H9 (cell line): ENCODE results near the gene EPM2A. TPM values are rescaled to one million over a fixed set of nuclear protein-coding genes. Genes with fewer than 3 reads are reported as not detected.

Experiments
- DNase-seq: peaks from one replicate; pipeline ENCODE4 v3.0.0-alpha.2; 2017
- H2AFZ ChIP-seq: one replicate; pipeline ENCODE4 v1.6.1; 2013; ENCODE audit warnings: mild to moderate bottlenecking, low read length, control low read depth, moderate library complexity
- H2AK5ac ChIP-seq: 2 replicates; pipeline ENCODE4 v1.6.1; 2013; ENCODE audit warnings: low read length, control low read depth, mixed read lengths; ENCODE audit not compliant: insufficient read length
- H2BK120ac ChIP-seq: one replicate; pipeline ENCODE4 v1.6.1; 2013; ENCODE audit warnings: low read depth, mild to moderate bottlenecking, low read length, control low read depth, inconsistent platforms; ENCODE audit not compliant: poor library complexity, severe bottlenecking
- H2BK12ac ChIP-seq: 2 replicates; pipeline ENCODE4 v1.6.1; 2013; ENCODE audit warnings: low read length, control low read depth, mixed read lengths, low read depth; ENCODE audit not compliant: insufficient read length
- H2BK15ac ChIP-seq: 2 replicates; pipeline ENCODE4 v1.6.1; 2013; ENCODE audit warnings: low read depth, low read length, control low read depth
- H2BK20ac ChIP-seq: one replicate; pipeline ENCODE4 v1.6.1; 2013; ENCODE audit warnings: low read depth, mild to moderate bottlenecking, low read length, control low read depth, inconsistent platforms; ENCODE audit not compliant: poor library complexity, severe bottlenecking
- H2BK5ac ChIP-seq: 2 replicates; pipeline ENCODE4 v1.6.1; 2013; ENCODE audit warnings: low read length, control low read depth, mixed read lengths; ENCODE audit not compliant: insufficient read length
- H3K14ac ChIP-seq: 2 replicates; pipeline ENCODE4 v1.6.1; 2013; ENCODE audit warnings: low read length, control low read depth; ENCODE audit not compliant: insufficient read depth
- H3K18ac ChIP-seq: 2 replicates; pipeline ENCODE4 v1.6.1; 2013; ENCODE audit warnings: low read depth, mild to moderate bottlenecking, mixed read lengths, low read length, control low read depth; ENCODE audit not compliant: insufficient read length
- H3K23ac ChIP-seq: 2 replicates; pipeline ENCODE4 v1.6.1; 2013; ENCODE audit warnings: low read length, control low read depth, mixed read lengths, low read depth; ENCODE audit not compliant: insufficient read length
- H3K23me2 ChIP-seq: 2 replicates; pipeline ENCODE4 v1.6.1; 2013; ENCODE audit warnings: low read depth, mild to moderate bottlenecking, mixed read lengths, low read length, control low read depth; ENCODE audit not compliant: insufficient read length, poor library complexity, severe bottlenecking
- H3K27ac ChIP-seq: 2 replicates; pipeline ENCODE4 v1.5.1; 2013; ENCODE audit warnings: low read length, control low read depth, mixed read lengths, low read depth; ENCODE audit not compliant: insufficient read length
- H3K27me3 ChIP-seq: 2 replicates; pipeline ENCODE4 v1.6.1; 2013; ENCODE audit warnings: low read length, control low read depth, inconsistent platforms; ENCODE audit not compliant: insufficient read depth
- H3K4ac ChIP-seq: 2 replicates; pipeline ENCODE4 v1.6.1; 2013; ENCODE audit warnings: low read depth, mild to moderate bottlenecking, control low read depth, inconsistent platforms, low read length, moderate library complexity
- H3K4me1 ChIP-seq: 2 replicates; pipeline ENCODE4 v1.6.1; 2013; ENCODE audit warnings: low read length, control low read depth, inconsistent platforms; ENCODE audit not compliant: insufficient read depth
- H3K4me2 ChIP-seq: 2 replicates; pipeline ENCODE4 v1.6.1; 2013; ENCODE audit warnings: low read length, control low read depth, mixed read lengths; ENCODE audit not compliant: insufficient read length, insufficient read depth
- H3K56ac ChIP-seq: 2 replicates; pipeline ENCODE4 v1.6.1; 2013; ENCODE audit warnings: low read depth, mild to moderate bottlenecking, mixed read lengths, low read length, control low read depth; ENCODE audit not compliant: insufficient read length
- H3K79me1 ChIP-seq: 2 replicates; pipeline ENCODE4 v1.6.1; 2013; ENCODE audit warnings: low read depth, mild to moderate bottlenecking, moderate library complexity, low read length, control low read depth, inconsistent platforms; ENCODE audit not compliant: insufficient read depth, poor library complexity, severe bottlenecking
- H3K79me2 ChIP-seq: 2 replicates; pipeline ENCODE4 v1.6.1; 2013; ENCODE audit warnings: low read length, control low read depth, inconsistent platforms; ENCODE audit not compliant: insufficient read depth
- H3K9ac ChIP-seq: 2 replicates; pipeline ENCODE4 v1.6.1; 2013; ENCODE audit warnings: low read length, control low read depth, mixed read lengths; ENCODE audit not compliant: insufficient read length; ENCODE audit errors: extremely low read depth
- H3K9me3 ChIP-seq: one replicate; pipeline ENCODE4 v1.6.1; 2013; ENCODE audit warnings: low read depth, low read length, inconsistent platforms; ENCODE audit not compliant: control insufficient read depth
- H3T11ph ChIP-seq: one replicate; pipeline ENCODE4 v1.6.1; 2013; ENCODE audit warnings: mild to moderate bottlenecking, low read length, control low read depth, inconsistent platforms
- H4K20me1 ChIP-seq: one replicate; pipeline ENCODE4 v1.6.1; 2013; ENCODE audit not compliant: control insufficient read depth, insufficient read length, insufficient read depth
- H4K5ac ChIP-seq: 2 replicates; pipeline ENCODE4 v1.6.1; 2013; ENCODE audit warnings: low read depth, mild to moderate bottlenecking, mixed read lengths, low read length, control low read depth; ENCODE audit not compliant: insufficient read length
- H4K8ac ChIP-seq: replicated peaks from 2 replicates; pipeline ENCODE4 v1.6.1; 2013; ENCODE audit warnings: low read length, control low read depth, mixed read lengths, low read depth; ENCODE audit not compliant: insufficient read length
- H4K91ac ChIP-seq: 2 replicates; pipeline ENCODE4 v1.6.1; 2013; ENCODE audit warnings: low read depth, mild to moderate bottlenecking, moderate library complexity, mixed read lengths, low read length, control low read depth; ENCODE audit not compliant: insufficient read length
- H3K27ac Mint-ChIP-seq, 3 experiments: 2 replicates in 2 of 3; 3 replicates in 1 of 3; pipeline ENCODE4 v1.8.0; 2020 to 2021; ENCODE audit warnings: mixed read lengths in 3 of 3, mild to moderate bottlenecking in 1 of 3, moderate library complexity in 1 of 3
- H3K27me3 Mint-ChIP-seq: 2 replicates; pipeline ENCODE4 v1.8.0; 2021; ENCODE audit warnings: low read depth, mild to moderate bottlenecking, moderate library complexity, mixed read lengths
- H3K36me3 Mint-ChIP-seq, 3 experiments: 2 replicates in 2 of 3; 3 replicates in 1 of 3; pipeline ENCODE4 v1.8.0; 2020 to 2021; ENCODE audit warnings: low read depth in 3 of 3, mixed read lengths in 3 of 3; ENCODE audit not compliant: insufficient read depth in 1 of 3
- H3K4me1 Mint-ChIP-seq, 2 experiments: 2 replicates each; pipeline ENCODE4 v1.8.0; 2020; ENCODE audit warnings: mixed read lengths in 2 of 2
- H3K4me3 Mint-ChIP-seq, 2 experiments: 2 replicates in 1 of 2; 3 replicates in 1 of 2; pipeline ENCODE4 v1.8.0; 2020 to 2021; ENCODE audit warnings: mild to moderate bottlenecking in 2 of 2, mixed read lengths in 2 of 2, moderate library complexity in 1 of 2
- H3K9me3 Mint-ChIP-seq, 2 experiments: 2 replicates in 1 of 2; 3 replicates in 1 of 2; pipeline ENCODE4 v1.8.0; 2020; ENCODE audit warnings: mild to moderate bottlenecking in 2 of 2, mixed read lengths in 2 of 2, moderate library complexity in 1 of 2
- WGBS: extraction: QIAGEN DNeasy Blood & Tissue Kit; methylation state at CpG from one replicate; pipeline ENCODE4 v1.1.7; 2013; ENCODE audit warnings: missing lambda C conversion rate, low lambda C conversion rate, mixed read lengths; ENCODE audit not compliant: insufficient read length; ENCODE audit errors: extremely low coverage; 5-methylcytosine and 5-hydroxymethylcytosine counted together
- total RNA-seq: library from RNA; stranded (reverse); gene quantifications from 2 replicates; pipeline ENCODE4 v1.2.1, GENCODE V29; 2021
- TF ChIP-seq, protein P1 (sequence below): fragments of 200-600 bp; sonication (generic); conservative IDR thresholded peaks from 3 replicates; pipeline ENCODE4 v1.8.0; 2021; ENCODE audit warnings: antibody characterized with exemption, mild to moderate bottlenecking

The EPM2A gene
- total RNA-seq, 1 experiment from 2014 or later = 8.2 TPM

DNA sequence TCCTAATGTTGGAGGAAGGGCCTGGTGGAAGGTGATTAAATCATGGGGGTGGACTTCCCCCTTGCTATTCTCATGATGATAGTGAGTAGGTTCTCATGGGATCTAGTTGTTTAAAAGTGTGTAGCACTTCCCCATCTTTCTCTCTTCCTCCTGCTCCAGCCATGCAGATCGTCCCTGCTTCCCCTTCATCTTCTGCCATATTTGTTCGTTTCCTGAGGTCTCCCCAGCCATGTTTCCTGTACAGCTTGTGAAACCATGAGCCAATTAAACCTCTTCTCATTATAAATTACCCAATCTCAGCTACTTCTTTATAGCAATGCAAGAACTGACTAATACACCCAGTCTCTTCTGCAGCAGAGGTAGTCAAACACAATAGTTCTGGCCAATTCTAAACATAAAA, 5.4 kb downstream of the EPM2A start:
- H3K79me1 ChIP-seq = no peaks in the 10 kb centered on the region
- WGBS = no CpG with 5 or more reads among the region's 2 CpGs
- no peaks in the 10 kb centered on the region for H3K27me3 ChIP-seq
- Mint-ChIP-seq H3K27me3 (peaks cover 1% of the 10 kb centered on the region; the same call in 1 of the 2 replicates), H3K4me1 (peaks cover 4 to 5% of the 10 kb centered on the region in 2 experiments; a peak in 2 of 4 replicates), H3K27ac (no peak overlapping the region), H3K36me3 (peaks cover 14 to 26% (median 15%) of the 10 kb centered on the region in 3 experiments; a peak in 6 of 7 replicates), H3K4me3 (no peak overlapping the region), H3K9me3 (peaks cover 10 to 24% of the 10 kb centered on the region in 2 experiments; a peak in 4 of 5 replicates)
- H2BK20ac ChIP-seq = no peak overlapping the region
- no peak overlapping the region for H2BK15ac ChIP-seq
- no peak overlapping the region for H2BK120ac ChIP-seq
- no peak overlapping the region for H2BK5ac ChIP-seq
- 0 out of 2 replicates have a peak, but pooled peaks cover 1% of the 10 kb centered on the region for H3K79me2 ChIP-seq
- H3K4me2 ChIP-seq = no peak overlapping the region
- TF ChIP-seq, protein P1, sequence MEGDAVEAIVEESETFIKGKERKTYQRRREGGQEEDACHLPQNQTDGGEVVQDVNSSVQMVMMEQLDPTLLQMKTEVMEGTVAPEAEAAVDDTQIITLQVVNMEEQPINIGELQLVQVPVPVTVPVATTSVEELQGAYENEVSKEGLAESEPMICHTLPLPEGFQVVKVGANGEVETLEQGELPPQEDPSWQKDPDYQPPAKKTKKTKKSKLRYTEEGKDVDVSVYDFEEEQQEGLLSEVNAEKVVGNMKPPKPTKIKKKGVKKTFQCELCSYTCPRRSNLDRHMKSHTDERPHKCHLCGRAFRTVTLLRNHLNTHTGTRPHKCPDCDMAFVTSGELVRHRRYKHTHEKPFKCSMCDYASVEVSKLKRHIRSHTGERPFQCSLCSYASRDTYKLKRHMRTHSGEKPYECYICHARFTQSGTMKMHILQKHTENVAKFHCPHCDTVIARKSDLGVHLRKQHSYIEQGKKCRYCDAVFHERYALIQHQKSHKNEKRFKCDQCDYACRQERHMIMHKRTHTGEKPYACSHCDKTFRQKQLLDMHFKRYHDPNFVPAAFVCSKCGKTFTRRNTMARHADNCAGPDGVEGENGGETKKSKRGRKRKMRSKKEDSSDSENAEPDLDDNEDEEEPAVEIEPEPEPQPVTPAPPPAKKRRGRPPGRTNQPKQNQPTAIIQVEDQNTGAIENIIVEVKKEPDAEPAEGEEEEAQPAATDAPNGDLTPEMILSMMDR = no peak
- no peak overlapping the region for H3K23ac ChIP-seq
- H4K20me1 ChIP-seq = no peaks in the 10 kb centered on the region
- H4K5ac ChIP-seq = no peak overlapping the region
- H3K14ac ChIP-seq = no peak overlapping the region
- H3K23me2 ChIP-seq = no peaks in the 10 kb centered on the region
- H3K4me1 ChIP-seq = no peaks in the 10 kb centered on the region
- no peak overlapping the region for H3K18ac ChIP-seq
- H3K27ac ChIP-seq = no peak overlapping the region
- H4K91ac ChIP-seq = no peak overlapping the region
- no peaks in the 10 kb centered on the region for H3K9me3 ChIP-seq
- no peak overlapping the region for H3K56ac ChIP-seq
- no peak overlapping the region for H2BK12ac ChIP-seq
- no peak overlapping the region for H2AK5ac ChIP-seq
- no peak overlapping the region for H4K8ac ChIP-seq
- H3K4ac ChIP-seq = no peak overlapping the region
- H2AFZ ChIP-seq = no peak overlapping the region
- no peak overlapping the region for H3K9ac ChIP-seq
- DNase-seq = no peak
- no peak overlapping the region for H3T11ph ChIP-seq
